SU-DHL-6 (cell line): Measurements from ENCODE around the gene RNF121.

Experiments used
- EZH2phosphoT487 ChIP-seq: fragments of 200-600 bp; sonication (generic), shearing (Covaris generic); conservative IDR thresholded peaks from 2 replicates; pipeline ENCODE4 v1.6.1; 2018; ENCODE audit warnings: mild to moderate bottlenecking, antibody characterized with exemption, low read length, moderate library complexity, mixed read lengths
- TF ChIP-seq, protein P1 (sequence below): fragments of 200-600 bp; sonication (generic); IDR thresholded peaks from one replicate; pipeline ENCODE4 v1.5.1; 2017; ENCODE audit warnings: antibody characterized with exemption, mild to moderate bottlenecking, low read length, moderate library complexity; ENCODE audit not compliant: insufficient read depth, poor library complexity, severe bottlenecking

GRCh38 chr11:71996517-71996916 lies 67.7 kb downstream of the RNF121 start:
- TF ChIP-seq, protein P1, sequence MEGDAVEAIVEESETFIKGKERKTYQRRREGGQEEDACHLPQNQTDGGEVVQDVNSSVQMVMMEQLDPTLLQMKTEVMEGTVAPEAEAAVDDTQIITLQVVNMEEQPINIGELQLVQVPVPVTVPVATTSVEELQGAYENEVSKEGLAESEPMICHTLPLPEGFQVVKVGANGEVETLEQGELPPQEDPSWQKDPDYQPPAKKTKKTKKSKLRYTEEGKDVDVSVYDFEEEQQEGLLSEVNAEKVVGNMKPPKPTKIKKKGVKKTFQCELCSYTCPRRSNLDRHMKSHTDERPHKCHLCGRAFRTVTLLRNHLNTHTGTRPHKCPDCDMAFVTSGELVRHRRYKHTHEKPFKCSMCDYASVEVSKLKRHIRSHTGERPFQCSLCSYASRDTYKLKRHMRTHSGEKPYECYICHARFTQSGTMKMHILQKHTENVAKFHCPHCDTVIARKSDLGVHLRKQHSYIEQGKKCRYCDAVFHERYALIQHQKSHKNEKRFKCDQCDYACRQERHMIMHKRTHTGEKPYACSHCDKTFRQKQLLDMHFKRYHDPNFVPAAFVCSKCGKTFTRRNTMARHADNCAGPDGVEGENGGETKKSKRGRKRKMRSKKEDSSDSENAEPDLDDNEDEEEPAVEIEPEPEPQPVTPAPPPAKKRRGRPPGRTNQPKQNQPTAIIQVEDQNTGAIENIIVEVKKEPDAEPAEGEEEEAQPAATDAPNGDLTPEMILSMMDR = no peak
- TF ChIP-seq EZH2phosphoT487 = no peak
